H7 (cell line): ENCODE data around the gene FAM53B. TPM values are rescaled to one million over a fixed set of nuclear protein-coding genes. Genes with fewer than 3 reads are reported as not detected.
A peak's percentile ranks its signal among the peaks of the same experiment; 100 is the strongest.

ENCODE experiments used
- DNase-seq: peaks from one replicate; pipeline ENCODE4 v3.0.0; 2012
- H3K27me3 ChIP-seq: 2 replicates; pipeline ENCODE4 v1.6.0; 2011; ENCODE audit warnings: mild to moderate bottlenecking, low read length; ENCODE audit not compliant: control insufficient read depth, insufficient read depth
- H3K36me3 ChIP-seq: replicated peaks from 2 replicates; pipeline ENCODE4 v1.5.1; 2011; ENCODE audit warnings: low read length; ENCODE audit not compliant: control insufficient read depth, insufficient read depth
- H3K4me3 ChIP-seq: 2 replicates; pipeline ENCODE4 v1.5.1; 2011; ENCODE audit warnings: low read depth, mild to moderate bottlenecking, control low read depth, low read length, moderate library complexity; ENCODE audit not compliant: insufficient read depth
- total RNA-seq: library from RNA; depleted of rRNA; stranded (reverse); fragments of >200 nt; shearing (Covaris generic); gene quantifications from 2 replicates; pipeline ENCODE4 v1.2.3, GENCODE V29; 2014

Gene FAM53B
- total RNA-seq, 1 experiment from 2014 or later, result 37.4 TPM

- no peak for DNase-seq
- no peaks in the 10 kb centered on the region for H3K27me3 ChIP-seq
- H3K36me3 ChIP-seq, result peaks cover 1% of the 10 kb centered on the region; the same call in 1 of the 2 replicates
- H3K4me3 ChIP-seq, result no peak overlapping the region
Observed at GRCh38 chr10:124680675-124681074, 63.5 kb downstream of the FAM53B start.

DNA sequence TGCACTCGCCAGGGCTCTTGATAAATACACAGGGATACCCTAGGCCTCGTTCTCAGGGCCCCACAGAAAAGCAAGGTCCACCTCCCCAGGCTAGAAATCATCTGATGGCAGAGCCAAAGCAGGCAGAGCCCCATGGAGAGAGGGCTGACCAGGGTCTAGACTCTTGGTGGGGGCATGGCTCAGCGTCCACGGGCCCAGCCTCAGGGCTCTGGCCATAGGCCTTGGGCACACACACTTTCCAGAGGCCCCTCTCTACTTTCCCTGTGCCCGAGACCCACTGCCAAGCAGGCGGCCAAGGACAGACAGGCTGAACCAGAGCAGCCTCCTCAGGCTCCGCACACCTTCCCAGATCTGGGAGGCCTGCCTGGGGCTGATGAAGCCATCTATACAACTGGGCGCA lies 64.8 kb downstream of the FAM53B start:
- peaks cover 1% of the 10 kb centered on the region; the same call in 1 of the 2 replicates for H3K36me3 ChIP-seq
- no peak for DNase-seq
- no peaks in the 10 kb centered on the region for H3K27me3 ChIP-seq
- H3K4me3 ChIP-seq, result no peak overlapping the region

GRCh38 chr10:124678557-124679240 lies 65.5 kb downstream of the FAM53B start:
- H3K36me3 ChIP-seq, result peaks cover 1% of the 10 kb centered on the region; the same call in 1 of the 2 replicates
- DNase-seq, result no peak
- H3K27me3 ChIP-seq, result no peaks in the 10 kb centered on the region
- H3K4me3 ChIP-seq, result no peak overlapping the region

DNA sequence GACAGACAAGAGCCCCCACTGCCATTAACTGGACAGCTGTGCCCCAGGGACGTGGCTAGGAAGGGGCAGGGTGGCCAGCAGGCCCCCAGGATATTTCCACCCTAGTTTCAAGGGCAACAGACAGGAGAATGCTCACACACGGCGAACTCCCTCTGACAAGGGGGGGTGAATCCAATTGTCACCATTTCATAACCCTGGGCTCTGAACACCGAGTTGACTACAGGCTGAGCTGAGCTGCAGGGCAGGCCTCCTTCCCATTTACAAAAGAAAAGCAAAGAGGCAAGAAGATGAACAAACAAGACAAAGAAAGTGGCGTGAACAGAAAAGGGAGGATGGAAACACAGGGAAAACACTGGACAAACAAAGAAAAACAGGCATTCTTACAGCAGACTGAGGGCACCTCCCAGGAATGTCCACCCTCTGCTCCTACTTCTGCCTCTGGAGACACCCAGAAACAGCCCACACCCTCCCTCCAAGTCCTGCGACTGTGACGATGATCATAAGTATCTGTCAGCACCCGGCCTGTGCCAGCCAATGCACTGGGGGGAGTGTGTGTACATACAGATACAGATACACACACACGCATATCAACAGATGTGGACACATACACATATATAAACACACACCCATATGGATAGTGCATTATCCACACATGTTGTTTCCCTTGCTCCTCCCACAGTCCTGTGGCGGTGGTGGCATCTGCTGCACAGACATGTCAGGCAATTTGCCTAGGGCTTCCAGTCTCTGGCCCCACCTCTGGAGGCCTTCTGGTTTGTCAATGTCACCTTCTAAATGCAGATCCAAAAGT lies 66.2 kb downstream of the FAM53B start:
- Histone ChIP-seq H3K36me3 (peaks cover 1% of the 10 kb centered on the region; the same call in 1 of the 2 replicates), H3K4me3 (no peak overlapping the region), H3K27me3 (no peaks in the 10 kb centered on the region)
- DNase-seq, result no peak

DNA sequence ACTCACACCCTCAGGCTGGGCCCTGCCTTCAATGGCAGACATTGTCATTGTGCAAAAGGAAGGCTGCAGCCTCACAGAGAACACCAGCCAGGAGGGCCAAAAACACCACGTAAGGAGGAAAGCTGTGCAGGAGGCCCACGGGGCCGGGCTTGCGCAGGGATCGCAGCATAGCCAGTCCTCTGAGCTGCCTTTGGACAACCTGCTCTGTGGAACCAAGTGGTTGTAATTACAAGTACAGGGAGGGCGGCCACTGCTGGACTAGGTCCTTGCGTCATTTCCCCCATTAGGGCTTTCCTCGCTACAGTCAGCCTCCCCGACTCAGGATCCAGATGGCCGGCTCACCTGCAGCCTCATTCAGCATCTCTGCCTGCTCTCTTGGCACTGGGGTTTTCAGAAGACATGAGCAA lies 66.9 kb downstream of the FAM53B start:
- no peaks in the 10 kb centered on the region for H3K27me3 ChIP-seq
- no peak overlapping the region for H3K4me3 ChIP-seq
- no peak for DNase-seq

GRCh38 chr10:124676416-124677062 lies 67.6 kb downstream of the FAM53B start:
- Histone ChIP-seq H3K27me3 (no peaks in the 10 kb centered on the region), H3K4me3 (no peak overlapping the region), H3K36me3 (peaks cover 1% of the 10 kb centered on the region; the same call in 1 of the 2 replicates)
- DNase-seq, result peak; percentile 68

More for the DNA sequence above, 66.9 kb downstream of the FAM53B start:
- peaks cover 1% of the 10 kb centered on the region; the same call in 1 of the 2 replicates for H3K36me3 ChIP-seq

- DNase-seq, result no peak
- no peak overlapping the region for H3K4me3 ChIP-seq
- H3K36me3 ChIP-seq, result no peaks in the 10 kb centered on the region
- no peaks in the 10 kb centered on the region for H3K27me3 ChIP-seq
Observed at GRCh38 chr10:124675824-124676223, 68.4 kb downstream of the FAM53B start.

DNA sequence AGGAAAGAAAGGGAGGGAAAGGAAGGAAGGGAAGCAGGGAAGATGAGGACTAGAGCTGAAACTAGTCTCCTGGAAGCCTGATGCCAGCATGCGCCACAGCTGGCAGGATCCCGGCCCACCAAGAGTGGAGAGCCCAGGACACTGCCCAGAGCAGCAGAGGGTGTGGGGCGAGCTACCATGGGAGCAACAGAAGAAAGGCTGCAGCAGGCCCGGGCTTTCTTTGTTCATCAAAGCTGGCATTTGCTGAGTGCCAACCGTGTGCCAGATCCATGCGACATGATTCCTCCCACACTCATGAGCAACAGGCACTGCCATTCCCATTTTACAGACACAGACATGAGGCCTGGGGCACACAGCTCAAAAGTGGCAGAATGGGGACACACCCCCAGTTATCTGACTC lies 68.9 kb downstream of the FAM53B start:
- DNase-seq, result no peak
- Histone ChIP-seq H3K36me3 (no peaks in the 10 kb centered on the region), H3K4me3 (no peak overlapping the region), H3K27me3 (no peaks in the 10 kb centered on the region)

DNA sequence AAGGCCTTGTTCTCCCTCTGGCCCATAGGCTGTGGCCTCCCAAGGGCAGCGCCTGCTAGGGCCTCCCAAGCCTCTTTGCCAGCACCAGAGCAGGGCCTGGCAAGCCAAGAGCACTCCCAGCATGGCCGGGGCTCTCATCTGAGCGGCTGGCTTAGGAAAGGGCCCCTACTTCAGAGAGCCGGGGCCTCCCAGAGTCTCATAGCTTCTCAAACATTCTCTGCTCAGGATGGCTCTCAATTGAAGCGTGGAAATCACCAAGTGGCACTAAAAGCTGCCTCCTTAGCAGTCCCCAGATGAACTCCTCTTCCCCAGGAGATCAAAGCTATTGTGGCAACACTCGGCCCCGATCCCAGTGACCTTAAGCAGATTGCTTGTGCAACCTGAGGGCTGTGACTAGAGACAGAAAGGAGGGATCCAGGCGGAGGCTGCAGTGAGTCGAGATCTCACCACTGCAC lies 69.4 kb downstream of the FAM53B start:
- H3K36me3 ChIP-seq, result no peaks in the 10 kb centered on the region
- no peaks in the 10 kb centered on the region for H3K27me3 ChIP-seq
- no peak for DNase-seq
- H3K4me3 ChIP-seq, result no peak overlapping the region

- Histone ChIP-seq H3K27me3 (no peaks in the 10 kb centered on the region), H3K36me3 (no peaks in the 10 kb centered on the region), H3K4me3 (no peak overlapping the region)
- DNase-seq, result peak; percentile 72
Observed at GRCh38 chr10:124672181-124672638, 72.0 kb downstream of the FAM53B start.

DNA sequence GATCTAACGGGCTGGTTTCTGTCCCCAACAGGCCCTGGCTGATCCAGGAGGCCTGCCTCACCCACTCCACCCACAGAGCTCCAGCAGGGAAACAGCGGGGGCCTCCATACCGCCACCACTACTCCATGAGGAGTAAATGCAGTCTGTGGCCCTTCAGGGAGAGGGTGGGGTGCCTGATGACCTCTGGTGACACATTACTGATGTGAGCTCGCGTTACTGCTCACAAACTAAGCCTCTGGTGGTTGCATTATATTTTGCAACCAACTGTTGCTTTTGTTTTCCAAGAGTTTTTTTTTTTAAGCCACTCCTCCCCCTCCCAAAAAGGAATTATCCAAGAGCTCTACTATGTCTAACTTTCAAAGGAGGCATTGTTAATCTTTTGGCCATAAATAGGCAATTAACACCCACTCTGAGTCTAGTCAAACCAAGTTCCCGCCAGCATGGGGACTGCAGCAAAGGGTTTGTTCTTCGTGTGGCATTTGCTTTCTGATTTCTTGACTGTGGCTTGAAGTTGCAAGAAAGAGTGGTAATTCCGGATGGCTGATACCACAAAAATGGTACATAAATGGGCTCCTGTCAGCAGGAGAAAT lies 72.6 kb downstream of the FAM53B start:
- peak; percentile 87 for DNase-seq

GRCh38 chr10:124670849-124671248 lies 73.3 kb downstream of the FAM53B start:
- Histone ChIP-seq H3K27me3 (no peaks in the 10 kb centered on the region), H3K4me3 (no peak overlapping the region), H3K36me3 (no peaks in the 10 kb centered on the region)
- no peak for DNase-seq

More for the DNA sequence above, 72.6 kb downstream of the FAM53B start:
- H3K36me3 ChIP-seq, result no peaks in the 10 kb centered on the region
- H3K4me3 ChIP-seq, result no peak overlapping the region
- no peaks in the 10 kb centered on the region for H3K27me3 ChIP-seq

DNA sequence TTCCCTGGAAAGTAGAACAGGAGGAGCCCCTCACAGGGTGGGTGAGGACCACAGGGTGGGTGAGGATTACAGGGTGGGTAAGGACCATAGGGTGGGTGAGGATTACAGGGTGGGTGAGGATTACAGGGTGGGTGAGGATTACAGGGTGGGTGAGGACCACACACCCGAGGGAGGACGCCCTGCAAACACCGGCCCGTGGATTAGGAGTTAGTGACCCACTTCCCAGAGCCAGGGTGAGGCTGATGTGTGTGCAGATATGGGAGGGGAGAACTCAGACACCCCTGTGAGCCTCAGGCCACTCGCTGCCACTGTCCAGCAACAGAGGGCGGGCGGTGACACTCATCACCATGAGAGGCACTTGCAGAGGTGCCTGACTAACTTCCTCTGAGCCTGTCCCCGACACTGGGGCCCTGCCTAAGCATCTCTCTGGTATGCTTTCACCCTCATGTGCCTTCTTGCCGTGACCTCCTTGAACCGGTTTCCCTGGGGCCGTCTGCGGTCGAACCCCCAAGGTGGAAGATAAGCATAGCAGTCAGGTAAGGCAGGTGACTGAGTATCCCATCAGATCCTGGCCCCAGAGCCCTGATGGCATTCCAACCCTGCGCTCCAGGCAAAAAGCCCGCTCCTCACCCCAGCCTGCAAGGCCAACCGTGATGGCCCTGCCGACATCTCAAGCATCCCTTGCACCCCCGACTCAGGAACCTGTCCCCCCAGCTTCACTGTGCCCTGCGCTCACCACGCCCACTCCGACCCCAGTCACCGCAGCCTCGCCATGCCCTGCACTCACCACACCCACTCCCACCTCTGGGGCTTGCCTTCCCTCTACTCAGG lies 74.1 kb downstream of the FAM53B start:
- no peak for DNase-seq
- Histone ChIP-seq H3K4me3 (no peak overlapping the region), H3K27me3 (no peaks in the 10 kb centered on the region), H3K36me3 (no peaks in the 10 kb centered on the region)
